H1 (cell line): ENCODE data around the gene SART1. TPM values are rescaled to one million over a fixed set of nuclear protein-coding genes. Genes with fewer than 3 reads are reported as not detected.

Source experiments
- CTCF ChIA-PET: fragments of 300-600 bp; sonication (Branson Sonifier 250); formaldehyde crosslinking; loops from one replicate; lab custom pipeline; 2021; ENCODE audit not compliant: partially characterized antibody; lab: Charles Lee
- POLR2A ChIA-PET: fragments of 300-600 bp; sonication (Branson Sonifier 250); formaldehyde crosslinking; loops from one replicate; lab custom pipeline; 2021; ENCODE audit warnings: inconsistent platforms; ENCODE audit not compliant: partially characterized antibody; lab: Charles Lee
- DNase-seq, 2 experiments: peaks; one replicate each; pipeline versions ENCODE4 v3.0.0 to v3.0.0-alpha.2; 2010 to 2022; ENCODE audit warnings: low spot score in 2 of 2, low read depth in 1 of 2, mixed read lengths in 1 of 2
- FAIRE-seq: peaks from 2 replicates; lab custom pipeline; 2011; peaks lifted over from hg19 to GRCh38; lab: Jason Lieb, UNC
- H2AFZ ChIP-seq: 2 replicates; pipeline ENCODE4 v1.8.1; 2012; ENCODE audit warnings: low read length, inconsistent platforms
- H2AK5ac ChIP-seq: 2 replicates; pipeline ENCODE4 v1.6.1; 2013; ENCODE audit warnings: low read depth, low read length
- H2BK120ac ChIP-seq: replicated peaks from 2 replicates; pipeline ENCODE3; 2013; ENCODE audit warnings: low read depth, low read length, inconsistent platforms
- H2BK12ac ChIP-seq: 2 replicates; pipeline ENCODE4 v1.6.1; 2013; ENCODE audit warnings: low read depth, low read length
- H2BK15ac ChIP-seq: 2 replicates; pipeline ENCODE4 v1.6.1; 2013; ENCODE audit warnings: low read length
- H2BK20ac ChIP-seq: 2 replicates; pipeline ENCODE4 v1.6.1; 2013; ENCODE audit warnings: low read length
- H2BK5ac ChIP-seq: 2 replicates; pipeline ENCODE4 v1.6.1; 2013; ENCODE audit warnings: low read depth, low read length
- H3K14ac ChIP-seq: 2 replicates; pipeline ENCODE4 v1.6.1; 2013; ENCODE audit warnings: inconsistent platforms; ENCODE audit not compliant: insufficient read length
- H3K18ac ChIP-seq: 2 replicates; pipeline ENCODE4 v1.6.1; 2013; ENCODE audit warnings: low read length; ENCODE audit errors: extremely low read depth
- H3K23ac ChIP-seq: 2 replicates; pipeline ENCODE4 v1.6.1; 2013; ENCODE audit warnings: inconsistent platforms; ENCODE audit not compliant: insufficient read length
- H3K23me2 ChIP-seq: 2 replicates; pipeline ENCODE4 v1.6.1; 2013; ENCODE audit warnings: low read depth, low read length
- H3K27ac ChIP-seq: 2 replicates; pipeline ENCODE4 v1.6.1; 2011; ENCODE audit warnings: low read depth, low read length, inconsistent platforms
- H3K27me3 ChIP-seq, 4 experiments: replicated peaks in 1 of 4; 1 replicate in 1 of 4; 2 replicates in 3 of 4; pipeline versions ENCODE4 v1.6.1 to v1.8.1; 2011 to 2013; ENCODE audit warnings: low read length in 3 of 4, mild to moderate bottlenecking in 3 of 4, inconsistent platforms in 2 of 4, mixed read lengths in 2 of 4, moderate library complexity in 1 of 4; ENCODE audit not compliant: control insufficient read depth in 3 of 4, insufficient read depth in 3 of 4; ENCODE audit errors: extremely low read depth in 1 of 4
- H3K36me3 ChIP-seq, 4 experiments: 2 replicates each; pipeline versions ENCODE4 v1.6.1 to v1.8.1; 2011 to 2013; ENCODE audit warnings: mild to moderate bottlenecking in 4 of 4, low read length in 3 of 4, moderate library complexity in 2 of 4, control low read depth in 1 of 4, inconsistent platforms in 1 of 4; ENCODE audit not compliant: insufficient read depth in 4 of 4, control insufficient read depth in 2 of 4
- H3K4ac ChIP-seq: replicated peaks from 2 replicates; pipeline ENCODE3; 2013; ENCODE audit warnings: low read length, low read depth, mixed read lengths, inconsistent platforms; ENCODE audit not compliant: insufficient read length
- H3K4me1 ChIP-seq, 4 experiments: replicated peaks in 1 of 4; 1 replicate in 1 of 4; 2 replicates in 3 of 4; pipeline versions ENCODE4 v1.6.1 to v1.8.1; 2011 to 2013; ENCODE audit warnings: low read length in 3 of 4, inconsistent platforms in 2 of 4, mixed read lengths in 1 of 4; ENCODE audit not compliant: insufficient read depth in 4 of 4, control insufficient read depth in 3 of 4
- H3K4me2 ChIP-seq, 2 experiments: 2 replicates each; pipeline versions ENCODE4 v1.6.1 to v1.8.1; 2011 to 2013; ENCODE audit warnings: low read depth in 2 of 2, low read length in 2 of 2, control low read depth in 1 of 2, inconsistent platforms in 1 of 2, mild to moderate bottlenecking in 1 of 2; ENCODE audit not compliant: insufficient read depth in 1 of 2
- H3K4me3 ChIP-seq, 4 experiments: fragments of 200-600, 300-600 bp in 1 of 4; sonication (generic), shearing (Covaris generic), sonication (Bioruptor Twin) in 1 of 4; 2 replicates each; pipeline versions ENCODE4 v1.5.1 to v1.8.1; 2011 to 2016; ENCODE audit warnings: low read length in 4 of 4, low read depth in 3 of 4, control low read depth in 2 of 4, inconsistent platforms in 2 of 4, mild to moderate bottlenecking in 2 of 4, mixed read lengths in 1 of 4, moderate library complexity in 1 of 4; ENCODE audit not compliant: insufficient read depth in 2 of 4; ENCODE audit errors: extremely low read depth in 1 of 4
- H3K56ac ChIP-seq: replicated peaks from 2 replicates; pipeline ENCODE3; 2013; ENCODE audit warnings: low read depth, mild to moderate bottlenecking, mixed read lengths, low read length, inconsistent platforms; ENCODE audit not compliant: insufficient read length
- H3K79me1 ChIP-seq: 2 replicates; pipeline ENCODE4 v1.6.1; 2013; ENCODE audit warnings: low read depth, low read length, control low read depth
- H3K79me2 ChIP-seq, 2 experiments: 2 replicates each; pipeline versions ENCODE4 v1.6.1 to v1.8.1; 2012 to 2013; ENCODE audit warnings: low read length in 2 of 2, mild to moderate bottlenecking in 2 of 2, inconsistent platforms in 1 of 2; ENCODE audit not compliant: insufficient read depth in 2 of 2, control insufficient read depth in 1 of 2
- H3K9ac ChIP-seq, 4 experiments: replicated peaks in 1 of 4; 1 replicate in 1 of 4; 2 replicates in 3 of 4; pipeline versions ENCODE4 v1.6.1 to v1.8.1; 2011 to 2013; ENCODE audit warnings: low read depth in 3 of 4, low read length in 3 of 4, control low read depth in 2 of 4, mild to moderate bottlenecking in 2 of 4, moderate library complexity in 2 of 4, inconsistent platforms in 1 of 4; ENCODE audit errors: extremely low read depth in 1 of 4
- H3K9me3 ChIP-seq, 2 experiments: 2 replicates each; pipeline versions ENCODE4 v1.6.1 to v1.8.1; 2012 to 2013; ENCODE audit warnings: mild to moderate bottlenecking in 2 of 2, moderate library complexity in 2 of 2, control low read depth in 1 of 2, inconsistent platforms in 1 of 2, low read depth in 1 of 2, low read length in 1 of 2, mixed read lengths in 1 of 2; ENCODE audit not compliant: insufficient read depth in 2 of 2
- H4K20me1 ChIP-seq, 2 experiments: replicated peaks in 1 of 2; 2 replicates each; pipeline versions ENCODE3 to v1.8.1; 2011 to 2013; ENCODE audit warnings: inconsistent platforms in 2 of 2, low read length in 2 of 2, mild to moderate bottlenecking in 1 of 2; ENCODE audit not compliant: insufficient read depth in 2 of 2, control insufficient read depth in 1 of 2
- H4K5ac ChIP-seq: 2 replicates; pipeline ENCODE4 v1.6.1; 2013; ENCODE audit warnings: low read length, low read depth, mixed read lengths, inconsistent platforms; ENCODE audit not compliant: insufficient read length
- H4K8ac ChIP-seq: 2 replicates; pipeline ENCODE4 v1.8.0; 2013; ENCODE audit warnings: mild to moderate bottlenecking, moderate library complexity, low read length, inconsistent platforms; ENCODE audit not compliant: insufficient read depth; ENCODE audit errors: extremely low read depth
- H4K91ac ChIP-seq: replicated peaks from 2 replicates; pipeline ENCODE3; 2013; ENCODE audit warnings: low read length, mixed read lengths, inconsistent platforms; ENCODE audit not compliant: insufficient read length
- BACH1 ChIP-seq: IDR thresholded peaks from 2 replicates; pipeline ENCODE4 v1.6.1; 2012; ENCODE audit warnings: low read length, improper control_type of control experiment
- CBX5 ChIP-seq: fragments of 300-800, 300-1000 bp; sonication (generic); IDR thresholded peaks from 2 replicates; pipeline ENCODE4 v1.7.1; 2016; ENCODE audit warnings: antibody characterized with exemption, low read length, low read depth
- EP300 ChIP-seq, 2 experiments: IDR thresholded peaks; 1 replicate in 1 of 2; 2 replicates in 1 of 2; pipeline ENCODE4 v1.6.1; 2011 to 2012; ENCODE audit warnings: low read depth in 2 of 2, low read length in 2 of 2, mild to moderate bottlenecking in 2 of 2, borderline replicate concordance in 1 of 2, inconsistent platforms in 1 of 2, moderate library complexity in 1 of 2
- EZH2 ChIP-seq: fragments of 200-600 bp; sonication (generic); IDR thresholded peaks from 2 replicates; pipeline ENCODE4 v1.7.1; 2012; ENCODE audit warnings: low read depth, mild to moderate bottlenecking, moderate library complexity, low read length, inconsistent platforms; ENCODE audit not compliant: severe bottlenecking
- FOSL1 ChIP-seq: IDR thresholded peaks from 2 replicates; pipeline ENCODE4 v1.6.1; 2011; ENCODE audit warnings: mild to moderate bottlenecking, low read depth, low read length, moderate library complexity; ENCODE audit not compliant: insufficient read depth
- HDAC6 ChIP-seq: IDR thresholded peaks from one replicate; pipeline ENCODE4 v1.7.1; 2012; ENCODE audit warnings: low read depth, mild to moderate bottlenecking, inconsistent platforms, low read length, moderate library complexity
- KDM1A ChIP-seq: fragments of 200-600, 300-600 bp; sonication (generic); IDR thresholded peaks from 2 replicates; pipeline ENCODE4 v1.7.1; 2016; ENCODE audit warnings: mild to moderate bottlenecking, low read length, borderline replicate concordance
- MAFK ChIP-seq: IDR thresholded peaks from 2 replicates; pipeline ENCODE4 v1.6.1; 2012; ENCODE audit warnings: low read depth, mild to moderate bottlenecking, improper control_type of control experiment, low read length
- NRF1 ChIP-seq: IDR thresholded peaks from 2 replicates; pipeline ENCODE4 v1.6.1; 2011; ENCODE audit warnings: mild to moderate bottlenecking, low read depth, low read length, improper control_type of control experiment
- POLR2A ChIP-seq, 2 experiments: IDR thresholded peaks; 1 replicate in 1 of 2; 2 replicates in 1 of 2; pipeline ENCODE4 v1.6.1; 2011; ENCODE audit warnings: low read depth in 2 of 2, low read length in 2 of 2, mild to moderate bottlenecking in 2 of 2; ENCODE audit errors: control extremely low read depth in 1 of 2
- RBBP5 ChIP-seq: IDR thresholded peaks from 2 replicates; pipeline ENCODE4 v1.7.1; 2012; ENCODE audit warnings: low read depth, mild to moderate bottlenecking, inconsistent platforms, low read length, moderate library complexity, borderline replicate concordance
- RXRA ChIP-seq: IDR thresholded peaks from 2 replicates; pipeline ENCODE4 v1.6.1; 2011; ENCODE audit warnings: low read depth, mild to moderate bottlenecking, low read length, moderate library complexity; ENCODE audit not compliant: insufficient read depth
- SP4 ChIP-seq: IDR thresholded peaks from 2 replicates; pipeline ENCODE4 v1.6.1; 2012; ENCODE audit warnings: low read length, inconsistent platforms
- TCF12 ChIP-seq: IDR thresholded peaks from 2 replicates; pipeline ENCODE4 v1.6.1; 2011; ENCODE audit warnings: low read depth, mild to moderate bottlenecking, low read length
- WGBS, 2 experiments: shearing (Covaris generic) in 1 of 2; methylation state at CpG; one replicate each; pipeline versions ENCODE4 v1.1.6 to v1.1.7; 2013 to 2015; ENCODE audit warnings: low lambda C conversion rate in 2 of 2, mixed read lengths in 2 of 2, inconsistent platforms in 1 of 2, low coverage in 1 of 2, missing lambda C conversion rate in 1 of 2; ENCODE audit not compliant: insufficient replicate concordance in 2 of 2, insufficient coverage in 1 of 2, insufficient read length in 1 of 2; ENCODE audit errors: extremely low coverage in 1 of 2, missing lambda C conversion rate in 1 of 2; 5-methylcytosine and 5-hydroxymethylcytosine counted together
- polyA plus RNA-seq, 7 experiments: library from polyadenylated mRNA; depleted of rRNA in 3 of 7; stranded (reverse) in 5 of 7; unstranded in 2 of 7; fragments of >200 nt in 5 of 7; fragments of 200-250 nt in 2 of 7; gene quantifications; 1 replicate in 5 of 7; 2 replicates in 1 of 7; 4 replicates in 1 of 7; pipeline versions ENCODE4 v1.2.1 to v1.2.3, GENCODE V29; 2011 to 2013; ENCODE audit warnings: missing spikeins in 2 of 7, mixed read lengths in 2 of 7
- total RNA-seq: library from RNA; stranded (reverse); fragmentation: NEBNext Ultra II Directional; extraction: Animal tissue kit (Norgen Biotek cat#: 25700); gene quantifications from 2 replicates; pipeline ENCODE4 v1.2.1, GENCODE V29; 2021

Gene SART1
- total and polyA plus RNA-seq, 2 of the 8 experiments (the other 6 are each of a cell fraction or from before 2014, with no cell fraction given) = 9.7 to 46.1 TPM

DNA sequence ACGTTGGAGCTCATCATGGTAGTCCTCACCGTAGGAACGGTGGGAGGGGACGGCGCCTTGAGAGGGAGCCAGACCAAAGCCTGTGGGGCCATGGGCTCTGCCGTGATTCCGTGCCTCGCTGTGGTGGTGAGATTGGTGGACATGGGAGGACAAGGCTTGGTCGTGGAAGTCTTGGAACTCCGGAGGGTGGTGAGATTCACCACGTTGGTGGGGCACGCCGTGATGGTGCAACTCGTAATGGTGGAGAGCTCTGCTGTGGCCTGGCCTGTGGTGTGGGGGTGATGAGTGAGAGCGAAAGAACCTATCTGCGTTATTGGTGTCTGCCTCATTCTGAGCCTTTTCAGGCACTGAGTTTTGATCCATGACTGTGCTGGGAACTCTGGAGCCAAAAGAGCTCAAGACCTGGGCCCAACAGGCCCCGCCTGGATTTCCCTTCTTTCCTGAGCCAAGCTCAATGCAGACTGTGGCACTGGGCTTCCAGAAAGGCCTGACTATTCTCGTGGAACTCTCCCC, 64.5 kb downstream of the SART1 start, which contains the start of gene CATSPER1:
CATSPER1 (minus strand) TSS at position 463 of the 513 bp plus-strand sequence; CDS start at position 363, 100 bp downstream.
- no peak within 1 kb of the TSS for H2AFZ ChIP-seq
- H3K9ac ChIP-seq = no peak within 1 kb of the TSS
- H3K23me2 ChIP-seq = no peaks in the 10 kb centered on the region
- no peaks in the 10 kb centered on the region for H3K79me1 ChIP-seq
- no peak for FAIRE-seq
- no peak for DNase-seq
- POLR2A ChIA-PET = interaction anchor here (0.8 to 1.0 kb wide), 2 partner anchors 8 to 18 kb away, joined by 3 read pairs; no protein-coding TSS in a partner anchor
- no peak within 1 kb of the TSS for H3K23ac ChIP-seq
- peak within 1 kb of the TSS; percentile 72; the same call in 1 of the 2 replicates for H2BK15ac ChIP-seq
- H4K91ac ChIP-seq = no peak within 1 kb of the TSS
- H4K8ac ChIP-seq = no peak within 1 kb of the TSS
- 92% methylated on average over 18 of the region's 18 CpGs; no CpG with 5 or more reads in 1 of the 2 experiments for WGBS, 2 experiments
- no peaks in the 10 kb centered on the region for H3K36me3 ChIP-seq
- no peak within 1 kb of the TSS for H3K27ac ChIP-seq
- H3K14ac ChIP-seq = no peak within 1 kb of the TSS
- no peaks in the 10 kb centered on the region for H3K79me2 ChIP-seq
- no peak within 1 kb of the TSS for H3K4me3 ChIP-seq
- H2BK5ac ChIP-seq = no peak within 1 kb of the TSS
- peaks cover 0 to 15% (median 5%) of the 10 kb centered on the region in 4 experiments; a peak in 4 of 7 replicates for H3K27me3 ChIP-seq
- H3K4me1 ChIP-seq = peaks cover 0 to 3% (median 1%) of the 10 kb centered on the region in 4 experiments; a peak in 1 of 7 replicates
- H2BK120ac ChIP-seq = no peak within 1 kb of the TSS
- H3K56ac ChIP-seq = no peak within 1 kb of the TSS
- no peaks in the 10 kb centered on the region for H3K9me3 ChIP-seq
- H4K5ac ChIP-seq = no peak within 1 kb of the TSS
- no peak within 1 kb of the TSS for H3K18ac ChIP-seq
- CTCF ChIA-PET = interaction anchor here (1.1 to 1.6 kb wide), 5 partner anchors 13 to 142 kb away, joined by 3 to 6 read pairs (median 3); no protein-coding TSS in a partner anchor
- no peaks in the 10 kb centered on the region for H4K20me1 ChIP-seq
- H2AK5ac ChIP-seq = no peak within 1 kb of the TSS
- no peak within 1 kb of the TSS for H3K4ac ChIP-seq
- no peak within 1 kb of the TSS for H3K4me2 ChIP-seq
- H2BK20ac ChIP-seq = no peak within 1 kb of the TSS
- 0 out of 2 replicates have a peak within 1 kb of the TSS, but pooled peaks have one; percentile 17 for H2BK12ac ChIP-seq
- TF ChIP-seq EP300 (IDR thresholded peaks at IDR 0.05; ENCODE audit: borderline replicate concordance in 1 of 2, low read depth in 2 of 2, low read length in 2 of 2) (no peak), KDM1A (no peak), SP4 (no peak), NRF1 (no peak), CBX5 (no peak), RBBP5 (no peak), MAFK (no peak), HDAC6 (no peak), RXRA (no peak), TCF12 (no peak), EZH2 (no peak), BACH1 (no peak), FOSL1 (no peak), POLR2A (IDR thresholded peaks at IDR 0.05; ENCODE audit: control extremely low read depth in 1 of 2, low read depth in 2 of 2, low read length in 2 of 2) (no peak)
